ENCODE measurements around the gene CNTN6. TPM values are rescaled to one million over a fixed set of nuclear protein-coding genes. Genes with fewer than 3 reads are reported as not detected.

CNTN6 gene
- total RNA-seq, 1 donor from 2014 or later: 0.38 TPM

DNA sequence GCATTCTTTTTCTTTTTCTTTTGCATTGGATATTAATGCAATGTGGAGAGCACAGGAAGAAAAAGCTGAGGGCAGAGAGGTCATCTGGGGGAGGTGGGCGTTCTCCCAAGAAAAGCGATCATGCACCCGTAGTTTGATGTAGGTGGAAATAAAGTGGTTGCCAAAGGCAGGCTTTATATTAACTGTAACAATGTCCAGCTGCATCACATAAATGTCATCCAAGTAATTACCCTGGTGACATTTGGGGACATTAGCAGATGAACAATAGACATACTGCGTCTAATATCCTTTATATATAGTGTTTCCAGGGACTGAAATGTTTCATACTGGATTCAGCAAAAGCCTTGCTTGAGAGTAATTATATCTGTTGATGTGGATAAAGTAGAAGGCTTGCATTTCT lies 135.5 kb downstream of the CNTN6 start:
- DNase-seq (ENCODE audit: low read depth): no peak
- Histone ChIP-seq H3K36me3 (ENCODE audit: control insufficient read depth, insufficient read depth, low read length) (no peaks in the 10 kb centered on the region), H3K27me3 (ENCODE audit: control insufficient read depth, insufficient read depth, low read length) (no peaks in the 10 kb centered on the region), H3K4me3 (ENCODE audit: low read depth, low read length) (no peak overlapping the region)
- TF ChIP-seq, protein P1, sequence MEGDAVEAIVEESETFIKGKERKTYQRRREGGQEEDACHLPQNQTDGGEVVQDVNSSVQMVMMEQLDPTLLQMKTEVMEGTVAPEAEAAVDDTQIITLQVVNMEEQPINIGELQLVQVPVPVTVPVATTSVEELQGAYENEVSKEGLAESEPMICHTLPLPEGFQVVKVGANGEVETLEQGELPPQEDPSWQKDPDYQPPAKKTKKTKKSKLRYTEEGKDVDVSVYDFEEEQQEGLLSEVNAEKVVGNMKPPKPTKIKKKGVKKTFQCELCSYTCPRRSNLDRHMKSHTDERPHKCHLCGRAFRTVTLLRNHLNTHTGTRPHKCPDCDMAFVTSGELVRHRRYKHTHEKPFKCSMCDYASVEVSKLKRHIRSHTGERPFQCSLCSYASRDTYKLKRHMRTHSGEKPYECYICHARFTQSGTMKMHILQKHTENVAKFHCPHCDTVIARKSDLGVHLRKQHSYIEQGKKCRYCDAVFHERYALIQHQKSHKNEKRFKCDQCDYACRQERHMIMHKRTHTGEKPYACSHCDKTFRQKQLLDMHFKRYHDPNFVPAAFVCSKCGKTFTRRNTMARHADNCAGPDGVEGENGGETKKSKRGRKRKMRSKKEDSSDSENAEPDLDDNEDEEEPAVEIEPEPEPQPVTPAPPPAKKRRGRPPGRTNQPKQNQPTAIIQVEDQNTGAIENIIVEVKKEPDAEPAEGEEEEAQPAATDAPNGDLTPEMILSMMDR (IDR thresholded peaks at IDR 0.05; ENCODE audit: insufficient read depth, low read length, poor library complexity, severe bottlenecking): no peak

DNA sequence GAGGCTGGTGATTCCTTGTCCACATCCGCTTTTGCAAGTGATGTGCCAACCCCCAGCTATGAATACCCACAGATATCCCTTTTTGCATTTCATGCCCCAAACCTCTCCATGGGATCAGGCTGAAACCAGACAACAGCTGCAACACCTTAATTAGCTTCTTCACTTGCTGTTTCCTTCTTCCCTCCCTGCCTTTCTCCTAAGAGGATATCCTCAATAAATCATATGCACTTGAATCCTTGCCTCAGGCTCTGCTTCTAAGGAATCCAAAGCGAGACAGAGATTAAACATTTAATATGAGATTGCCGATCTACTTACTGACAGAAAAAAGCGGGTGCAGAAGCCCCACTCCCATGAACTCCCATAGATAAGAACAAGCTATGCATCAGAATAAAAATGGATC lies 138.1 kb downstream of the CNTN6 start:
- TF ChIP-seq, protein P1 (IDR thresholded peaks at IDR 0.05; ENCODE audit: insufficient read depth, low read length, poor library complexity, severe bottlenecking): no peak
- Histone ChIP-seq H3K27me3 (ENCODE audit: control insufficient read depth, insufficient read depth, low read length) (no peaks in the 10 kb centered on the region), H3K4me3 (ENCODE audit: low read depth, low read length) (no peak overlapping the region), H3K36me3 (ENCODE audit: control insufficient read depth, insufficient read depth, low read length) (no peaks in the 10 kb centered on the region)
- DNase-seq (ENCODE audit: low read depth): no peak

DNA sequence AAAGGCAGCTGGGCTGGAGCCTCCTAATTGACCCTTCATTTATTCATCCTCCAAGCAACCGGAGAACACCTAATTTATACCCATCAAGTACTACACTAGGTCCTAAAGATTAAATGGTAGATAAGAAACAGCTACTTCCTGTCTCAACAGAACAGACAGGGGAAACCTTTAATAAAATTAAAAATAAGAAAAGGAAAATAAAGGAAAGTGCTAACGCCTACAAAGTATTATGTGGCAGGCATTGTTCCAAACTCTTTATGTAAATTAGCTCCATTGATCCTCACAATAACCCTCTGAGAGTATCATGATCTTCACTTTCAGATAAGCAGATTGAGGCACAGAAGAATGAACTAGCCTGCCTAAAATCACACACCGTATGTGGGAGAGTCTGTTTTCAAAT lies 139.5 kb downstream of the CNTN6 start:
- TF ChIP-seq, protein P1 (IDR thresholded peaks at IDR 0.05; ENCODE audit: insufficient read depth, low read length, poor library complexity, severe bottlenecking): no peak
- no peak for DNase-seq (ENCODE audit: low read depth)
- H3K36me3 ChIP-seq (ENCODE audit: control insufficient read depth, insufficient read depth, low read length): no peaks in the 10 kb centered on the region
- no peaks in the 10 kb centered on the region for H3K27me3 ChIP-seq (ENCODE audit: control insufficient read depth, insufficient read depth, low read length)
- no peak overlapping the region for H3K4me3 ChIP-seq (ENCODE audit: low read depth, low read length)

DNA sequence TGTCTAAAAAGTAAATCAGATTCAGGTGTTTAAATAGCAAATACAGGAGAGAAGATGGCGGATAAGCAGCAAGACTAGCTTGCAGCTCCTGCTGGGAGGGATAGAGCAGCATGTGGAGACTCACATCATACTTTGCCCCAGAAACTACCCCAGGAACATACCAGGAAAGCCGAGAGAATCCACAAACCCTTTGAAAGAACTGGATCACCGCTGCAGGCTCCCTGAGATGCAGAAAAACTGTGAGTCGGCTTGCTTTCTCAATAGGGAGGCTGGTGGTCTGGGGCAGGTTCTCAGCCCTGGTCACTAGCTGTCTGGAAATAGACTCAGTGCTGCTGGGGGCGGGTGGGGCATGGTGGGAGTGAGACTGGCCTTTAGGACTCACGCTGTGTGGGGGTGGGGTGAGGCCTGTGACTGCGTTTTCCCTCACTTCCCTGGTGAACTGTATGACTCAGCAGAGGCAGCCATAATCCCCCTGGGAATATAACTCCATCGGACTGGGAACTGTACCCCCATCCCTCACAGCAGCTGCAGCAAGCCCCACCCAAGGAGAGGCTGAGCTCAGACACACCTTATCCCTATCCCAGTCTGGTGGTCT lies 142.8 kb downstream of the CNTN6 start:
- Histone ChIP-seq H3K4me3 (ENCODE audit: low read depth, low read length) (no peak overlapping the region), H3K36me3 (ENCODE audit: control insufficient read depth, insufficient read depth, low read length) (no peaks in the 10 kb centered on the region), H3K27me3 (ENCODE audit: control insufficient read depth, insufficient read depth, low read length) (no peaks in the 10 kb centered on the region)
- DNase-seq (ENCODE audit: low read depth): no peak
- TF ChIP-seq, protein P1 (IDR thresholded peaks at IDR 0.05; ENCODE audit: insufficient read depth, low read length, poor library complexity, severe bottlenecking): no peak

DNA sequence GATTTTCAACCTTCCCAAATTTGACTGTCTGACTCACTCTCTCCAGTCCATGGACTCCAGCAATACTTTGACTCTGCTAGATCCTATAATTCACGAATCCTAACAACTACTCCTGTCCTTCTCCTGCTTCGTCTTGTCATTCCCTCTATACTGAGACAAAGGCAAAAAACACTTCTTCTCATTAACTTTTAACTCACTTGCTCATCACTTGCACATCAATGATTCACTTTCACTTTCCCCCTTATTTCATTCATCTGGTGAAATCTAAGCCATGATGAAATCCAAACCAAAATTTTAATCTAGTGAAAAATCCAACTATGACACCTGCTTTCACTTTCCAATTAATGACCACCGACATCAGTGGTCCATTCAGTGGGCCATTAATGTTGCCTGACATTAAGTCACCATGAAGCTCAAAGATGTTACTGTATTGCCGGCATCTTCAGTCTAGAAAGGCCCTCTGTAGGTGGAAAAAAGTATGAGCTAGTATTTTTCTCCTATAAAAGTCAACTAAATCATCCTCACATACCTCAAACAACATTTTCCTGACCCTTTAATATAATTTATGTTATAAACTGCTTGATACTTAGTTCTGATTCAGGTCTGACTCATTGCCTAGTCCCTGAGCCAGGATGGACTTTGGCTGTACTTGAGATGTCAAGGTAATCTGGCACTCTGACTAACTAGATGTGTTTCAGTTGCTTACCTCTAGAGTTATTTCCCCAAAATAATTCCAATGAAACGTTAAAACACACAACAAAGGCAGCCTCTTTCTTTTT lies 158.6 kb downstream of the CNTN6 start:
- DNase-seq (ENCODE audit: low read depth): peak; percentile 32
- Histone ChIP-seq H3K27me3 (ENCODE audit: control insufficient read depth, insufficient read depth, low read length) (no peaks in the 10 kb centered on the region), H3K36me3 (ENCODE audit: control insufficient read depth, insufficient read depth, low read length) (no peaks in the 10 kb centered on the region), H3K4me3 (ENCODE audit: low read depth, low read length) (no peak overlapping the region)
- TF ChIP-seq, protein P1 (IDR thresholded peaks at IDR 0.05; ENCODE audit: insufficient read depth, low read length, poor library complexity, severe bottlenecking): peak; percentile 19
